Stimulated activated CD4-positive, alpha-beta T cell treated with anti-CD3 and anti-CD28 coated beads, Interleukin-1b, Interleukin-23, amount 100 ng/mL, for 24 hours (primary cell): ENCODE results near the gene SCGB1A1.

Experiments used
- DNase-seq, 4 experiments: peaks; one replicate each; pipeline ENCODE4 v3.0.0-alpha.2; 2020; ENCODE audit warnings: low read depth in 4 of 4, low spot score in 1 of 4

SCGB1A1 gene

GRCh38 chr11:62398011-62398994, 20.5 kb upstream of the SCGB1A1 start:
- no peak for DNase-seq

- DNase-seq, result no peak
These were observed 19.5 kb upstream of the SCGB1A1 start for GRCh38 chr11:62399172-62399877.

- DNase-seq, result no peak
These were observed 19.0 kb upstream of the SCGB1A1 start for GRCh38 chr11:62399878-62400266.

- DNase-seq, result no peak
These were observed 18.6 kb upstream of the SCGB1A1 start for GRCh38 chr11:62400281-62400680.

- no peak for DNase-seq
These were observed 18.1 kb upstream of the SCGB1A1 start for GRCh38 chr11:62400760-62401159.

GRCh38 chr11:62401356-62401755, 17.5 kb upstream of the SCGB1A1 start:
- no peak for DNase-seq

- DNase-seq, result no peak
These were observed 17.0 kb upstream of the SCGB1A1 start for GRCh38 chr11:62401811-62402210.

- DNase-seq, result peak in 3 of 4 experiments; percentile 27 to 49 (median 30)
These were observed 16.4 kb upstream of the SCGB1A1 start for GRCh38 chr11:62402226-62402959.

GRCh38 chr11:62402960-62403730, 15.7 kb upstream of the SCGB1A1 start:
- no peak for DNase-seq

- DNase-seq, result no peak
These were observed 14.4 kb upstream of the SCGB1A1 start for GRCh38 chr11:62404435-62404834.

GRCh38 chr11:62404901-62405300, 13.9 kb upstream of the SCGB1A1 start:
- DNase-seq, result no peak

GRCh38 chr11:62406034-62406433, 12.8 kb upstream of the SCGB1A1 start:
- DNase-seq, result no peak

GRCh38 chr11:62409831-62410230, 9.0 kb upstream of the SCGB1A1 start:
- DNase-seq, result no peak

GRCh38 chr11:62410972-62411371, 7.9 kb upstream of the SCGB1A1 start:
- DNase-seq, result no peak

- DNase-seq, result no peak
These were observed 7.3 kb upstream of the SCGB1A1 start for GRCh38 chr11:62411524-62411923.

- no peak for DNase-seq
These were observed 5.7 kb upstream of the SCGB1A1 start for GRCh38 chr11:62413060-62413696.

- DNase-seq, result no peak
These were observed 2.2 kb upstream of the SCGB1A1 start for GRCh38 chr11:62416596-62416995.

- no peak for DNase-seq
These were observed 697 bp upstream of the SCGB1A1 start for GRCh38 chr11:62418136-62418535.

- DNase-seq, result no peak
These were observed 589 bp downstream of the SCGB1A1 start for GRCh38 chr11:62419314-62419929.

- DNase-seq, result no peak
These were observed 1.1 kb downstream of the SCGB1A1 start for GRCh38 chr11:62419943-62420342.
